IMR-90 (cell line): ENCODE measurements around the gene ANKRD6. TPM values are rescaled to one million over a fixed set of nuclear protein-coding genes. Genes with fewer than 3 reads are reported as not detected.

Experiments used
- ATAC-seq: fragments of 200-7000 bp; cut with Tn5 transposase; 2 replicates; pipeline ENCODE4 v1.9.1; 2020; ENCODE audit warnings: low read depth, mild to moderate bottlenecking, moderate library complexity
- BruUV-seq: library from RNA; stranded (reverse); fragments of 400-500 nt; replicated peaks from 2 replicates; lab custom pipeline; 2021; lab: Mats Ljungman, UMichigan
- CTCF ChIA-PET: fragments of 300-600 bp; formaldehyde crosslinking; extraction: SDS; loops from one replicate; lab custom pipeline; 2021; ENCODE audit warnings: antibody characterized with exemption; lab: Yijun Ruan, JAX
- POLR2A ChIA-PET: fragments of 300-600 bp; sonication (Branson Sonifier 250); formaldehyde crosslinking; loops from one replicate; lab custom pipeline; 2022; ENCODE audit warnings: antibody characterized with exemption; ENCODE audit not compliant: unreplicated experiment; lab: Charles Lee
- DNase-seq: peaks from one replicate; pipeline ENCODE4 v3.0.0; 2013
- H2AFZ ChIP-seq: replicated peaks from 2 replicates; pipeline ENCODE3; 2013; ENCODE audit warnings: low read length, mild to moderate bottlenecking; ENCODE audit not compliant: poor library complexity
- H2AK5ac ChIP-seq: 2 replicates; pipeline ENCODE4 v1.6.1; 2013; ENCODE audit warnings: low read depth, low read length, inconsistent platforms
- H2AK9ac ChIP-seq: replicated peaks from 2 replicates; pipeline ENCODE3; 2013; ENCODE audit warnings: mild to moderate bottlenecking, low read depth, low read length, moderate library complexity; ENCODE audit not compliant: poor library complexity
- H2BK120ac ChIP-seq: 2 replicates; pipeline ENCODE4 v1.6.1; 2013; ENCODE audit warnings: low read depth, low read length, inconsistent platforms
- H2BK15ac ChIP-seq: 3 replicates; pipeline ENCODE4 v1.6.1; 2013; ENCODE audit warnings: low read depth, low read length, inconsistent platforms
- H2BK20ac ChIP-seq: 2 replicates; pipeline ENCODE4 v1.6.1; 2013; ENCODE audit warnings: low read depth, mild to moderate bottlenecking, inconsistent platforms, low read length, moderate library complexity
- H2BK5ac ChIP-seq: 2 replicates; pipeline ENCODE4 v1.6.1; 2013; ENCODE audit warnings: mild to moderate bottlenecking, low read depth, low read length, inconsistent platforms; ENCODE audit not compliant: poor library complexity, severe bottlenecking
- H3K14ac ChIP-seq: replicated peaks from 2 replicates; pipeline ENCODE4 v1.6.1; 2013; ENCODE audit warnings: low read depth, low read length, inconsistent platforms
- H3K18ac ChIP-seq: 2 replicates; pipeline ENCODE4 v1.6.1; 2013; ENCODE audit warnings: low read depth, low read length, control low read depth
- H3K23ac ChIP-seq: 2 replicates; pipeline ENCODE4 v1.6.1; 2013; ENCODE audit warnings: low read depth, low read length, inconsistent platforms
- H3K27ac ChIP-seq: 2 replicates; pipeline ENCODE4 v1.5.1; 2013; ENCODE audit warnings: mild to moderate bottlenecking, control low read depth, low read length; ENCODE audit not compliant: insufficient read depth
- H3K27me3 ChIP-seq: 2 replicates; pipeline ENCODE4 v1.6.1; 2013; ENCODE audit warnings: low read length; ENCODE audit not compliant: control insufficient read depth, insufficient read depth
- H3K36me3 ChIP-seq: 2 replicates; pipeline ENCODE4 v1.6.1; 2013; ENCODE audit warnings: low read length, mixed read lengths; ENCODE audit not compliant: control insufficient read depth, insufficient read depth
- H3K4ac ChIP-seq: 2 replicates; pipeline ENCODE4 v1.6.1; 2013; ENCODE audit warnings: low read depth, low read length, inconsistent platforms
- H3K4me1 ChIP-seq: 2 replicates; pipeline ENCODE4 v1.6.1; 2013; ENCODE audit warnings: low read length, mixed read lengths; ENCODE audit not compliant: control insufficient read depth, insufficient read depth
- H3K4me2 ChIP-seq: 2 replicates; pipeline ENCODE4 v1.6.1; 2013; ENCODE audit warnings: low read depth, mild to moderate bottlenecking, control low read depth, low read length, moderate library complexity
- H3K4me3 ChIP-seq: 2 replicates; pipeline ENCODE4 v1.5.1; 2013; ENCODE audit warnings: low read depth, mild to moderate bottlenecking, control low read depth, low read length, moderate library complexity; ENCODE audit not compliant: insufficient read depth
- H3K56ac ChIP-seq: 2 replicates; pipeline ENCODE4 v1.6.1; 2013; ENCODE audit warnings: low read length, inconsistent platforms; ENCODE audit not compliant: insufficient read depth; ENCODE audit errors: extremely low read depth
- H3K79me1 ChIP-seq, 2 experiments: 2 replicates each; pipeline ENCODE4 v1.6.1; 2013; ENCODE audit warnings: low read length in 2 of 2, inconsistent platforms in 1 of 2, low read depth in 1 of 2
- H3K9ac ChIP-seq: 2 replicates; pipeline ENCODE4 v1.6.1; 2013; ENCODE audit warnings: low read depth, low read length, control low read depth
- H3K9me1 ChIP-seq: 2 replicates; pipeline ENCODE4 v1.6.1; 2013; ENCODE audit warnings: low read length, inconsistent platforms; ENCODE audit not compliant: insufficient read depth
- H3K9me3 ChIP-seq: 2 replicates; pipeline ENCODE4 v1.6.1; 2013; ENCODE audit warnings: low read length; ENCODE audit not compliant: control insufficient read depth, insufficient read depth
- H4K20me1 ChIP-seq: 2 replicates; pipeline ENCODE4 v1.6.1; 2013; ENCODE audit warnings: low read length, inconsistent platforms; ENCODE audit not compliant: insufficient read depth
- H4K5ac ChIP-seq: 2 replicates; pipeline ENCODE4 v1.6.1; 2013; ENCODE audit warnings: mild to moderate bottlenecking, low read depth, low read length, control low read depth
- H4K8ac ChIP-seq, 2 experiments: 2 replicates each; pipeline ENCODE4 v1.6.1; 2013; ENCODE audit warnings: low read depth in 2 of 2, low read length in 2 of 2, control low read depth in 1 of 2, inconsistent platforms in 1 of 2
- H4K91ac ChIP-seq: 2 replicates; pipeline ENCODE4 v1.6.1; 2013; ENCODE audit warnings: low read depth, low read length, inconsistent platforms; ENCODE audit not compliant: insufficient read depth
- BHLHE40 ChIP-seq: fragments of 150-350 bp; IDR thresholded peaks from 2 replicates; pipeline ENCODE4 v1.6.1; 2016; ENCODE audit warnings: mild to moderate bottlenecking, low read depth, low read length
- CEBPB ChIP-seq: IDR thresholded peaks from 2 replicates; pipeline ENCODE4 v1.6.1; 2012; ENCODE audit warnings: low read depth, low read length, improper control_type of control experiment
- CHD1 ChIP-seq: IDR thresholded peaks from 2 replicates; pipeline ENCODE4 v1.6.1; 2012; ENCODE audit warnings: low read depth, low read length, improper control_type of control experiment
- ELK1 ChIP-seq: fragments of 150-350 bp; IDR thresholded peaks from 2 replicates; pipeline ENCODE4 v1.6.1; 2016; ENCODE audit warnings: low read depth, mild to moderate bottlenecking, low read length, moderate library complexity, borderline replicate concordance
- FOS ChIP-seq: fragments of 150-350 bp; IDR thresholded peaks from 2 replicates; pipeline ENCODE4 v1.6.1; 2016; ENCODE audit warnings: low read depth, low read length
- MAFK ChIP-seq: IDR thresholded peaks from 2 replicates; pipeline ENCODE4 v1.6.1; 2012; ENCODE audit warnings: low read depth, low read length, improper control_type of control experiment
- MAZ ChIP-seq: IDR thresholded peaks from 2 replicates; pipeline ENCODE4 v1.6.1; 2012; ENCODE audit warnings: low read depth, mild to moderate bottlenecking, low read length, improper control_type of control experiment, moderate library complexity, borderline replicate concordance
- MXI1 ChIP-seq: IDR thresholded peaks from 2 replicates; pipeline ENCODE4 v1.6.1; 2012; ENCODE audit warnings: low read depth, mild to moderate bottlenecking, low read length, moderate library complexity, borderline replicate concordance
- NFE2L2 ChIP-seq: fragments of 150-350 bp; IDR thresholded peaks from 2 replicates; pipeline ENCODE4 v1.6.1; 2016; ENCODE audit warnings: low read depth, mild to moderate bottlenecking, low read length
- POLR2A ChIP-seq: IDR thresholded peaks from 2 replicates; pipeline ENCODE4 v1.6.1; 2012; ENCODE audit warnings: mild to moderate bottlenecking, low read depth, low read length
- RAD21 ChIP-seq: IDR thresholded peaks from 2 replicates; pipeline ENCODE4 v1.6.1; 2012; ENCODE audit warnings: low read length, improper control_type of control experiment
- RCOR1 ChIP-seq: IDR thresholded peaks from 2 replicates; pipeline ENCODE4 v1.6.1; 2012; ENCODE audit warnings: mild to moderate bottlenecking, low read length, improper control_type of control experiment; ENCODE audit not compliant: insufficient replicate concordance
- RFX5 ChIP-seq: IDR thresholded peaks from 2 replicates; pipeline ENCODE4 v1.8.0; 2012; ENCODE audit warnings: low read depth, mild to moderate bottlenecking, low read length, moderate library complexity
- SMC3 ChIP-seq: fragments of 150-350 bp; IDR thresholded peaks from 2 replicates; pipeline ENCODE4 v1.6.1; 2016; ENCODE audit warnings: low read depth, mild to moderate bottlenecking, antibody characterized with exemption, low read length, moderate library complexity
- WGBS, 2 experiments: methylation state at CpG; one replicate each; pipeline versions ENCODE4 v1.1.5 to v1.1.7; 2013; ENCODE audit warnings: missing lambda C conversion rate in 2 of 2; ENCODE audit not compliant: insufficient read length in 1 of 2; ENCODE audit errors: extremely low coverage in 2 of 2; 5-methylcytosine and 5-hydroxymethylcytosine counted together
- dilution Hi-C: fragments of 300-500 bp; cut with HindIII; formaldehyde crosslinking; loops from one replicate; pipeline ENCODE4 v1.14.3; 2018; ENCODE audit warnings: low sequenced_read_pairs; ENCODE audit not compliant: unreplicated experiment
- in situ Hi-C: fragments of 300-500 bp; cut with MboI; formaldehyde crosslinking; loops from 3 replicates; pipeline ENCODE4 v1.14.3; 2019; ENCODE audit warnings: low sequenced_read_pairs, inconsistent platforms, mixed read lengths
- intact Hi-C: fragments of 100-400 bp; cut with micrococcal nuclease; formaldehyde crosslinking; loops from 2 replicates; pipeline ENCODE4 v1.10.0; 2022
- polyA plus RNA-seq, 3 experiments: library from polyadenylated mRNA; depleted of rRNA; stranded (reverse); fragments of >200 nt; gene quantifications; 2 replicates each; pipeline ENCODE4 v1.2.3, GENCODE V29; 2012; ENCODE audit warnings: low replicate concordance in 1 of 3
- total RNA-seq: library from RNA; depleted of rRNA; stranded (reverse); fragments of >200 nt; gene quantifications from 2 replicates; pipeline ENCODE4 v1.2.3, GENCODE V29; 2012
- TF ChIP-seq, protein P1 (sequence below): conservative IDR thresholded peaks from 2 replicates; pipeline ENCODE4 v1.5.1; 2012; ENCODE audit warnings: mild to moderate bottlenecking, low read depth, low read length, improper control_type of control experiment
- TF ChIP-seq, protein P2 (sequence below): fragments of 150-350 bp; IDR thresholded peaks from 2 replicates; pipeline ENCODE4 v1.6.1; 2017; ENCODE audit warnings: mild to moderate bottlenecking, antibody characterized with exemption, low read length, low read depth

The ANKRD6 gene
- total and polyA plus RNA-seq, 2 of the 4 experiments (the other 2 are of a cell fraction), result 0.12 to 0.18 TPM

GRCh38 chr6:89485320-89485719 lies 52.4 kb downstream of the ANKRD6 start:
- H3K9me1 ChIP-seq, result no peaks in the 10 kb centered on the region
- H3K23ac ChIP-seq, result no peak overlapping the region
- intact Hi-C loops (no loop called here), dilution Hi-C loops (no loop called here), in situ Hi-C loops (no loop called here)
- no peak overlapping the region for H3K56ac ChIP-seq
- no peak overlapping the region for H3K4me3 ChIP-seq
- no peak overlapping the region for H3K4ac ChIP-seq
- H3K9ac ChIP-seq, result no peak overlapping the region
- no peak overlapping the region for H4K8ac ChIP-seq
- no peak overlapping the region for H2AK9ac ChIP-seq
- no peak overlapping the region for H2BK20ac ChIP-seq
- no peak overlapping the region for H4K5ac ChIP-seq
- H4K91ac ChIP-seq, result no peak overlapping the region
- H2BK15ac ChIP-seq, result no peak overlapping the region
- ChIA-PET POLR2A (no interaction called here), CTCF (no interaction called here)
- no peak for ATAC-seq
- H3K4me2 ChIP-seq, result no peak overlapping the region
- H3K79me1 ChIP-seq, result no peaks in the 10 kb centered on the region
- H2BK120ac ChIP-seq, result no peak overlapping the region
- 38% methylated on average over 1 of the region's 3 CpGs; no CpG with 5 or more reads in 1 of the 2 experiments for WGBS, 2 experiments
- no peak overlapping the region for H2AFZ ChIP-seq
- no peak overlapping the region for H3K18ac ChIP-seq
- no TSS peak for BruUV-seq
- H2BK5ac ChIP-seq, result no peak overlapping the region
- no peaks in the 10 kb centered on the region for H3K9me3 ChIP-seq
- no peak overlapping the region for H3K27ac ChIP-seq
- 0 out of 2 replicates have a peak, but pooled peaks cover 2% of the 10 kb centered on the region for H3K27me3 ChIP-seq
- H4K20me1 ChIP-seq, result no peaks in the 10 kb centered on the region
- no peak overlapping the region for H3K14ac ChIP-seq
- H2AK5ac ChIP-seq, result no peak overlapping the region
- no peaks in the 10 kb centered on the region for H3K4me1 ChIP-seq
- TF ChIP-seq MAZ (no peak), RAD21 (no peak), POLR2A (no peak), RFX5 (no peak), CEBPB (no peak), RCOR1 (no peak), NFE2L2 (no peak), SMC3 (no peak), MXI1 (no peak), CHD1 (no peak), ELK1 (no peak), FOS (no peak), MAFK (no peak), BHLHE40 (no peak)
- TF ChIP-seq, protein P1, sequence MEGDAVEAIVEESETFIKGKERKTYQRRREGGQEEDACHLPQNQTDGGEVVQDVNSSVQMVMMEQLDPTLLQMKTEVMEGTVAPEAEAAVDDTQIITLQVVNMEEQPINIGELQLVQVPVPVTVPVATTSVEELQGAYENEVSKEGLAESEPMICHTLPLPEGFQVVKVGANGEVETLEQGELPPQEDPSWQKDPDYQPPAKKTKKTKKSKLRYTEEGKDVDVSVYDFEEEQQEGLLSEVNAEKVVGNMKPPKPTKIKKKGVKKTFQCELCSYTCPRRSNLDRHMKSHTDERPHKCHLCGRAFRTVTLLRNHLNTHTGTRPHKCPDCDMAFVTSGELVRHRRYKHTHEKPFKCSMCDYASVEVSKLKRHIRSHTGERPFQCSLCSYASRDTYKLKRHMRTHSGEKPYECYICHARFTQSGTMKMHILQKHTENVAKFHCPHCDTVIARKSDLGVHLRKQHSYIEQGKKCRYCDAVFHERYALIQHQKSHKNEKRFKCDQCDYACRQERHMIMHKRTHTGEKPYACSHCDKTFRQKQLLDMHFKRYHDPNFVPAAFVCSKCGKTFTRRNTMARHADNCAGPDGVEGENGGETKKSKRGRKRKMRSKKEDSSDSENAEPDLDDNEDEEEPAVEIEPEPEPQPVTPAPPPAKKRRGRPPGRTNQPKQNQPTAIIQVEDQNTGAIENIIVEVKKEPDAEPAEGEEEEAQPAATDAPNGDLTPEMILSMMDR, result no peak
- TF ChIP-seq, protein P2, sequence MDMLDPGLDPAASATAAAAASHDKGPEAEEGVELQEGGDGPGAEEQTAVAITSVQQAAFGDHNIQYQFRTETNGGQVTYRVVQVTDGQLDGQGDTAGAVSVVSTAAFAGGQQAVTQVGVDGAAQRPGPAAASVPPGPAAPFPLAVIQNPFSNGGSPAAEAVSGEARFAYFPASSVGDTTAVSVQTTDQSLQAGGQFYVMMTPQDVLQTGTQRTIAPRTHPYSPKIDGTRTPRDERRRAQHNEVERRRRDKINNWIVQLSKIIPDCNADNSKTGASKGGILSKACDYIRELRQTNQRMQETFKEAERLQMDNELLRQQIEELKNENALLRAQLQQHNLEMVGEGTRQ, result no peak
- no peaks in the 10 kb centered on the region for H3K36me3 ChIP-seq
- no peak for DNase-seq
